Endothelial cell of umbilical vein (primary cell): ENCODE results near the gene COPB1. TPM values are rescaled to one million over a fixed set of nuclear protein-coding genes. Genes with fewer than 3 reads are reported as not detected.

Experiments
- Bru-seq: library from RNA; stranded (reverse); fragments of 400-500 nt; gene quantifications from one replicate; lab custom pipeline; 2021; lab: Mats Ljungman, UMichigan
- BruChase-seq, 2 experiments: library from RNA; stranded (reverse); fragments of 400-500 nt; gene quantifications; one replicate each; lab custom pipeline; 2021; lab: Mats Ljungman, UMichigan
- BruUV-seq: library from RNA; stranded (reverse); fragments of 400-500 nt; replicated peaks from 2 replicates; lab custom pipeline; 2021; lab: Mats Ljungman, UMichigan
- CTCF ChIA-PET: fragments of 300-600, 350-600 bp; sonication (Branson Sonifier 250); formaldehyde crosslinking; loops from one replicate; lab custom pipeline; 2021; ENCODE audit warnings: antibody characterized with exemption, inconsistent platforms; lab: Charles Lee
- POLR2A ChIA-PET: fragments of 300-600, 350-600 bp; sonication (Branson Sonifier 250); formaldehyde crosslinking; loops from one replicate; lab custom pipeline; 2021; ENCODE audit warnings: antibody characterized with exemption, inconsistent platforms; lab: Charles Lee
- DNase-seq: peaks from one replicate; pipeline ENCODE4 v3.0.0-alpha.2; 2011; ENCODE audit warnings: low read depth, low spot score
- FAIRE-seq: peaks from 2 replicates; lab custom pipeline; 2011; peaks lifted over from hg19 to GRCh38; lab: Jason Lieb, UNC
- H2AFZ ChIP-seq: 2 replicates; pipeline ENCODE4 v1.6.0; 2012; ENCODE audit warnings: low read depth, low read length, control low read depth, inconsistent platforms
- H3K27ac ChIP-seq: 2 replicates; pipeline ENCODE4 v1.5.1; 2011; ENCODE audit warnings: low read depth, mild to moderate bottlenecking, control low read depth, low read length, moderate library complexity; ENCODE audit not compliant: insufficient read depth
- H3K27me3 ChIP-seq, 2 experiments: 2 replicates each; pipeline versions ENCODE4 v1.6.0 to v1.6.1; 2011; ENCODE audit warnings: low read length in 2 of 2, mixed read lengths in 1 of 2; ENCODE audit not compliant: control insufficient read depth in 2 of 2, insufficient read depth in 2 of 2
- H3K36me3 ChIP-seq, 2 experiments: 2 replicates in 1 of 2; 3 replicates in 1 of 2; pipeline ENCODE4 v1.5.1; 2011; ENCODE audit warnings: low read length in 2 of 2, mild to moderate bottlenecking in 1 of 2, moderate library complexity in 1 of 2; ENCODE audit not compliant: control insufficient read depth in 2 of 2, insufficient read depth in 2 of 2; ENCODE audit errors: extremely low read depth in 1 of 2
- H3K4me1 ChIP-seq: 3 replicates; pipeline ENCODE4 v1.5.1; 2011; ENCODE audit warnings: mild to moderate bottlenecking, low read length; ENCODE audit not compliant: control insufficient read depth, insufficient read depth; ENCODE audit errors: extremely low read depth
- H3K4me2 ChIP-seq: 2 replicates; pipeline ENCODE4 v1.6.1; 2011; ENCODE audit warnings: low read length, control low read depth, mixed read lengths; ENCODE audit not compliant: insufficient read depth
- H3K4me3 ChIP-seq, 3 experiments: fragments of 200-600 bp in 1 of 3; sonication (generic), shearing (Covaris generic) in 1 of 3; replicated peaks in 1 of 3; 2 replicates each; pipeline ENCODE4 v1.5.1; 2011 to 2016; ENCODE audit warnings: control low read depth in 3 of 3, low read length in 3 of 3, mild to moderate bottlenecking in 2 of 3, inconsistent platforms in 1 of 3, low read depth in 1 of 3, moderate library complexity in 1 of 3; ENCODE audit not compliant: insufficient read depth in 1 of 3
- H3K79me2 ChIP-seq: 2 replicates; pipeline ENCODE4 v1.6.0; 2012; ENCODE audit warnings: low read length, inconsistent platforms; ENCODE audit not compliant: control insufficient read depth, insufficient read depth
- H3K9ac ChIP-seq: replicated peaks from 2 replicates; pipeline ENCODE3; 2011; ENCODE audit warnings: low read length, control low read depth; ENCODE audit not compliant: insufficient read depth; ENCODE audit errors: extremely low read depth
- H3K9me1 ChIP-seq: replicated peaks from 3 replicates; pipeline ENCODE4 v1.6.0; 2011; ENCODE audit warnings: mild to moderate bottlenecking, low read length; ENCODE audit not compliant: control insufficient read depth, insufficient read depth; ENCODE audit errors: extremely low read depth
- H3K9me3 ChIP-seq: replicated peaks from 2 replicates; pipeline ENCODE4 v1.5.1; 2012; ENCODE audit warnings: low read length, inconsistent platforms; ENCODE audit not compliant: control insufficient read depth, insufficient read depth
- H4K20me1 ChIP-seq: replicated peaks from 2 replicates; pipeline ENCODE3; 2011; ENCODE audit warnings: mild to moderate bottlenecking, low read length; ENCODE audit not compliant: control insufficient read depth, insufficient read depth; ENCODE audit errors: extremely low read depth
- EZH2 ChIP-seq: IDR thresholded peaks from 2 replicates; pipeline ENCODE4 v1.6.1; 2012; ENCODE audit warnings: borderline replicate concordance, low read depth, mild to moderate bottlenecking, moderate library complexity, low read length, inconsistent platforms; ENCODE audit not compliant: severe bottlenecking
- MYC ChIP-seq: IDR thresholded peaks from one replicate; pipeline ENCODE4 v1.6.1; 2011; ENCODE audit warnings: mild to moderate bottlenecking, low read depth, low read length
- POLR2A ChIP-seq: IDR thresholded peaks from 2 replicates; pipeline ENCODE4 v1.6.1; 2012; ENCODE audit warnings: low read depth, mild to moderate bottlenecking, control low read depth, low read length
- POLR2AphosphoS5 ChIP-seq: IDR thresholded peaks from 2 replicates; pipeline ENCODE4 v1.6.1; 2012; ENCODE audit warnings: low read depth, mild to moderate bottlenecking, control low read depth, low read length, moderate library complexity; ENCODE audit not compliant: insufficient read depth
- dilution Hi-C: fragments of 300-500 bp; cut with MboI; formaldehyde crosslinking; loops from one replicate; pipeline ENCODE4 v1.15.0; 2019; ENCODE audit warnings: low sequenced_read_pairs; ENCODE audit not compliant: extremely low pct_ligation_motif_present
- intact Hi-C: fragments of 100-400 bp; cut with micrococcal nuclease; formaldehyde crosslinking; loops from one replicate; pipeline ENCODE4 v1.10.0; 2022
- long read RNA-seq: library from polyadenylated mRNA; stranded (forward); transcript quantifications from one replicate; pipeline ENCODE4 v2.0.0, GENCODE V29; 2021
- polyA minus RNA-seq, 3 experiments: library from RNA; depleted of rRNA, polyadenylated mRNA; stranded (reverse); fragments of >200 nt; gene quantifications; 1 replicate in 1 of 3; 2 replicates in 2 of 3; pipeline ENCODE4 v1.2.3, GENCODE V29; 2011
- polyA plus RNA-seq, 4 experiments: library from polyadenylated mRNA; depleted of rRNA in 3 of 4; stranded (reverse) in 3 of 4; unstranded in 1 of 4; fragments of >200 nt; gene quantifications; 2 replicates each; pipeline versions ENCODE4 v1.2.1 to v1.2.3, GENCODE V29; 2011 to 2012; ENCODE audit warnings: missing spikeins in 1 of 4
- total RNA-seq: library from RNA; stranded (reverse); gene quantifications from 2 replicates; pipeline ENCODE4 v1.2.3, GENCODE V29; 2021

The COPB1 gene
- total RNA-seq (145 and 146 TPM in 2 replicates), polyA plus RNA-seq (47.8 and 61.1 TPM in 2 replicates), polyA minus RNA-seq (117 and 149 TPM in 2 replicates), Bru-seq, nascent RNA (percentile 93 among the genes with signal in this experiment), BruChase-seq, experiment 1, labeled RNA remaining after a 6-hour chase (percentile 98 among the genes with signal in this experiment), BruChase-seq, experiment 2, labeled RNA remaining after a 2-hour chase (percentile 95 among the genes with signal in this experiment)
- 84.2 and 96.6 TPM in 2 replicates for polyA plus RNA-seq (2011; cell fraction: cytosol; rRNA removed)
- polyA plus RNA-seq (2011; cell fraction: nucleus; rRNA removed): 101 and 117 TPM in 2 replicates
- polyA plus RNA-seq (2012): 161 and 179 TPM in 2 replicates
- polyA minus RNA-seq (2011; cell fraction: cytosol; rRNA and poly(A)+ RNA removed): 54.0 TPM
- polyA minus RNA-seq (2011; cell fraction: nucleus; rRNA and poly(A)+ RNA removed): 84.0 and 113 TPM in 2 replicates
- long read RNA-seq, transcript COPB1-202 (22 exons, 3,382 nt): major isoform, 185 of 306 reads
- long read RNA-seq, transcript COPB1-201 (22 exons, 3,481 nt): minor isoform, 25 of 306 reads
- long read RNA-seq, partial matches to known transcripts: 24 of 306 reads
- long read RNA-seq, other reads (novel, unspliced or antisense): 72 of 306 reads

GRCh38 chr11:14499560-14500180, at the start of gene COPB1:
COPB1 (minus strand) TSS chr11:14499811; CDS start chr11:14498928, 883 bp downstream.
- Histone ChIP-seq H3K27ac (peak within 1 kb of the TSS; percentile 82), H3K36me3 (peaks cover 3 to 26% of the 10 kb centered on the region in 2 experiments), H4K20me1 (peaks cover 2% of the 10 kb centered on the region), H3K9ac (peak within 1 kb of the TSS; percentile 77), H3K9me1 (no peaks in the 10 kb centered on the region), H3K4me2 (peak within 1 kb of the TSS; percentile 100), H3K4me1 (peaks cover 20% of the 10 kb centered on the region), H3K79me2 (peaks cover 43% of the 10 kb centered on the region), H3K4me3 (peak within 1 kb of the TSS; percentile 62 to 95 (median 95)), H3K9me3 (no peaks in the 10 kb centered on the region), H3K27me3 (no peaks in the 10 kb centered on the region), H2AFZ (peak within 1 kb of the TSS; percentile 96)
- no TSS peak for BruUV-seq
- ChIA-PET POLR2A (interaction anchor here (0.6 kb wide), 1 partner anchor 25 kb away, joined by 8 read pairs; no protein-coding TSS in a partner anchor), CTCF (interaction anchor here (0.9 to 1.2 kb wide), 3 partner anchors 19 to 407 kb away, joined by 3 read pairs; no protein-coding TSS in a partner anchor)
- dilution Hi-C loops: no loop called here
- intact Hi-C loops: loop anchor here (1.0 to 2.0 kb wide), 3 partner anchors 21 to 77 kb away; partner anchors contain the start of gene PSMA1
- no peak for TF ChIP-seq EZH2
- TF ChIP-seq POLR2A: peak; percentile 97
- TF ChIP-seq MYC: no peak
- TF ChIP-seq POLR2AphosphoS5: peak; percentile 98
- peak; percentile 94 for DNase-seq
- FAIRE-seq: peak; percentile 75
